GM21447 (cell line): ENCODE measurements around the gene RBKS.
"Not testable (repeated sequence)": the region's sequence is repeated elsewhere in the genome, so short reads cannot be mapped to it uniquely, and the experiment has no call there.

ENCODE experiments used
- ATAC-seq: cut with Tn5 transposase; IDR thresholded peaks from one replicate; pipeline ENCODE4 v1.9.1; 2021; ENCODE audit not compliant: unreplicated experiment

The RBKS gene

DNA sequence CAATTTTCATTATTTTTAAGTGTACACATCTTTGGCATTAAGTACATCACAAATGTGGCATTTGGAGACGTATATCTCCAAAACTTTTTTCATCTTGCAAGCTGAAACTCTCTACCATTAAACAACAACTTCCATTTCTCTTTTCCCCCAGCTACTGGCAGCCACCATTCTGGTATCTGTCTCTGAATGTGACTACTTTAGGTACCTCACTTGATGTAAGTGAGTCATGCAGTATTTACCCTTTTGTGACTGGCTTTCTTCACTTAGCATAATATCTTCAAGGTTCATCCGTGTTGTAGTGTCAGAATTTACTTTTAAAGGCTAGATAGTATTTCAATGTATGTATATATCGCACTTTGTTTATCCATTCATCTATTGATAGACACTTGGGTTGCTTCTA is 17.4 kb upstream of the RBKS start:
- ATAC-seq = no peak

DNA sequence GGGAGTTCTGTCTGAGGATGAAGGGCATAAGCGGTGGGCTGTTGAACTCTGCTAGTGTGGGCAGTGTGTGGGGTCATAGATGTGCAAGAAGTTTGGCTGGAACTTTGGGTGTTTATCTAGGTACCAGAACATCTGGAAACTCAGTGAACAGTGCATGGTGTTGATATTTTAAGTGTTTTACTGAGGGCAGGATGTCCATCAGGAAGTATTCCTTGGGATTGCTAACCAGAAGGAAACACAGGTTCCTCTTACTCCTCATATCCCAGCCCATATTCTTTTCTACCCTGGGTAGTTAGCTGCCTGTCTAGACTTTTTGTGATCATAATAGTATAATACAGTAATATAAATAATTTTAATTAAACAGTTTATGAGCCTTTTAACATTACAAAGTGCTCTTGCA is 15.9 kb upstream of the RBKS start:
- no peak for ATAC-seq

DNA sequence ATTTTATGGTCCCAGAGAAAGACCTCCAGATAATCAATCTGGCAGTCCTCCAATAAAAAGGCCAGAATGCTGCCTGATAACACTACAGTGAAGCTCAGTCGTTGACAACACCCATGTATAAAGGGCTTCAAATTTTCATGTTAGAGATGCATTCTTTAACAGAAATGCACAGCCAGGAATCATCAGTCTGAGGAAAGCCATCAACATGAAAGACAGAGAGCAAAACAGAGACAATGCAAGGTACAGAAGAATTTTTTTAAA is 14.1 kb upstream of the RBKS start:
- ATAC-seq = no peak

DNA sequence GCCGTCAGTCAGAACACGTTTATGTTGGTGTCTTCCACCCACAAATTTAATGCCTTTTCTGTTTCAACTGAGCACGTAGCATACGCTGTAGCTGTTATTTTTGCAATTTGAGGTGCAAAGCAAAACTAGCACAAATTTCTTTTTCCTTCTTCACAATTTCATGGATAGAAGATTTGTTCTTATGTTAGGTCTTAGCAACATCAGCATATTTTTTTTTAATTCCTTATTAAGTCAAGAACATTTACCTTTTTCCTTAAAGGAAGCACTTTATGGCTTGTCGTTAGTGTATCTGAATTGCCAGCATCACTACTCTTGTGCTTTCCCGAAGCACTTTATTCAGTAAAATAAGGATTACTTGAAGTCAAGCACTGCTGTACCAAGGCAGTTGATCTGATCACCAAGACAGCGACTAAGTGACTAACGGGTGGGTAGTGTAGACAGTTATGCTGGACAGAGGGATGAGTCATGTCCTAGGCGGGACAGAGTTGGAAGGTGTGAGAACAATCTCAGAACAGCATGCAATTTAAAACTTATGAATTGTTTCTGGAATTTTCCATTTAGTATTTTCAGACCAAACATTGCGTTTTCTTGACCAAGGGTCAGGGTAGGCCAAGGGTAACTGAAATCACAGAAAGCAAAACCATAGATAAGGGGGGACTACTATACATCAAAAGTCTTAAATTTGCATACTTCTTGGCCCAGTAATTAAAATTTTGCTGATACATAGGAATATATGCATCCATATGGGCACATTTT is 13.6 kb upstream of the RBKS start:
- no peak for ATAC-seq

DNA sequence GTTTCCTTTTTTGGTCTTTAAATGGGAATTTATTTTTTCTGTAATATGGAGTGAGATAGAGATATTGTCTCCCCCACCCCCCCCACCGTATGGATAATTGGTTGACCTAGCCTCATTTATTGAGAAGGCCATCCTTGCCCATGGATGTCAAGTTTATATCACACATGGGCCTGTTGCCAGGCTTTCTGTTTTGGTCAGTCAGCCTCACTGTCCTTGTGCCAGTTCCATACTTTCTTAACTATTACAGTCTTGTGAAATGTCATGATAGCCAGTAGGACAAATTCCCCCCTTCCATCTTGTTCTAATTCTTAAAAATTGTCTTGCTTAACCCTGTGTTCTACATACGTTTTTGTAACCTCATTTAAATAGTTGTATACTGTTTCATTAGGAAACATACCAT is 12.8 kb upstream of the RBKS start:
- no peak for ATAC-seq

DNA sequence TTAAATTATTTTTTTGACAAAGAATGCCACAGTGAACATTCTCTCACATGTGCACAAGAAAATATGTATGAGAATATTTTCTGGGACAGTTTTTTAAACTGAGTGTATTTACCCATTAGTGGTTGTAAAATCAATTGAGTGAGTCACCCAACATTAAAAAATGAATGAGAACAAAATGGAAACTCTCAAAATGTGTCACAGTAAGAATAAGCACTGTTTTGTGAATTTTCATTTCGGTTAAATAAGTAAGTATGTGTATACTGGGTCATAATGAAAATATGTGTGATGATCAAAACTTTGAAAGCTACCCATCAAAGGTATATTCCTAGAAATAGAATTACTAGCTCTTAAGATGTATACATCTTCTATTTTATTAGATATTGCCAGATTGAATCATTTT is 11.9 kb upstream of the RBKS start:
- no peak for ATAC-seq

DNA sequence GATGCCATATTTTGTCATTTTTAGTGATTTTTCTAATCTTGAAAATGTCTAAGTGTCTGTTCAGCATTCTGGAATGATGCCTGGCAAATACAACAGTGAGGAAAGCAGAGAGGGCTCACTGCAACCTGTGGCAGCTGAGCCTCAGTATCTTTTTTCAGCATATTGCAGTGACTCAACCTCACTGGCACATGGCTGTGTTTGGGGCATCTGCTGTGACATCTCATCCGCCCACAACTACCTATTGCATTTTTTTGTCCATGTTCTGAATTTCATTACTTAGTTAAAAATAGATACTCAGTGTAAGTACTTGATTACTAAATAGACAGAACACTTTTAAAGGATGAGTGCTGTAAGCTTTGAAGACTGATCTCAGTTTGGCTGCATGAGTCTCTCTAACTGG is 11.0 kb upstream of the RBKS start:
- ATAC-seq = no peak

DNA sequence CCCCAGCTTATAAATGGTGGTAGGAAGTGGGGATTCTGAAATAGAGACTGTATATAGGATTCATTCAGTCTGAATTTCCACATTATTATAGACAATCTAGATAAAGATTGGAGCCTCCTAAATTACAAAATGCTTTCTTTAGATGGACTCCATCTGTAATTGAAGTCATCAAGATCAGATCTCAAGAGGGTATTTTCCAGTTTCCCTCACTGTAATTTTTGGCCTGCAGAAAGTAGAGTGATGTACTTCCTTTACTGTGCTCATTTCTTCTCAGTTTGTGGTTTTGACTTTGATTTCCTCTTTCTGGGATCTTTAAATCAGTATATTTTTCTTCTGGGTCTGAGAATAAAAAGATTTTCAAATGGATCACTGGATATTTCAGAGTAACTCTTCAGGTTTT is 7.5 kb upstream of the RBKS start:
- ATAC-seq = no peak

DNA sequence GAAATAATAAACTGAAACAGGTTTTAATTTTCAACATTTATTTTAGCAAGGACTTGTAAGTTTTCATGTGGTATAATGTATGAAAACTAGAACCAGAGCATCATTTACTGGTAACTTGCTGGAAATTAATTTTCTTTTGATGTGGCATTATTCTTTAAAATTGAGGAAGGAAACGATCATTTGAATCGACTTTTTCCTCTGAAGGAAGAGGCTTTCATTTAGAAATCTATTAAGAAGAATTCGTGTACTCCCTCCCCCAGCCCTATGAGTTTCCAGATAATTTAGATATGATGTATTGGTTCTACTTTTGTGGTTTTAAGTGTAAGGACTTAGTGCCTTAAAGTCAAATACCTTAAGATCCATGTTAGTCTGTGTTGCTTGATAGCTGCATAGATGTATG is 2.8 kb upstream of the RBKS start:
- ATAC-seq = no peak

DNA sequence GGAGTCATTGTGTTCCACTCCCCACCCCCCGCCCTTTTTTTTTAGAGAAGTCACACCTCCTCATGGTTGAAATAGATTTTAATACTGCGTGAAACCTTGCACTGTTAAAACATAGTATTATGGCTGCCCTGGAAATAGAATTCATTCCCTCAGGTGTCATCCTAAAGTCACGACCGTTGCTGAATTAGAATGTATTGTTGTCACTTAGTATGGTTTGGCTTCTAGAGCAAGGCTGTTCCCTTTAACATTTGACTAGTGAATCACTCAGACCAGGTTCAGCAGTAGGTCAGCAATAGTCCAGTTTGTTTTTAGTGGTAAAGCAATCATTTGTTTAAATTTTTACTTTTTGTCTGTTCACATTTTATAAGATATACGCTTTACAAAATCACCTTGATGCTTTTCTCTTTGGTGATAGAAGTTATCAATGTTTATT is 1.5 kb upstream of the RBKS start:
- no peak for ATAC-seq

DNA sequence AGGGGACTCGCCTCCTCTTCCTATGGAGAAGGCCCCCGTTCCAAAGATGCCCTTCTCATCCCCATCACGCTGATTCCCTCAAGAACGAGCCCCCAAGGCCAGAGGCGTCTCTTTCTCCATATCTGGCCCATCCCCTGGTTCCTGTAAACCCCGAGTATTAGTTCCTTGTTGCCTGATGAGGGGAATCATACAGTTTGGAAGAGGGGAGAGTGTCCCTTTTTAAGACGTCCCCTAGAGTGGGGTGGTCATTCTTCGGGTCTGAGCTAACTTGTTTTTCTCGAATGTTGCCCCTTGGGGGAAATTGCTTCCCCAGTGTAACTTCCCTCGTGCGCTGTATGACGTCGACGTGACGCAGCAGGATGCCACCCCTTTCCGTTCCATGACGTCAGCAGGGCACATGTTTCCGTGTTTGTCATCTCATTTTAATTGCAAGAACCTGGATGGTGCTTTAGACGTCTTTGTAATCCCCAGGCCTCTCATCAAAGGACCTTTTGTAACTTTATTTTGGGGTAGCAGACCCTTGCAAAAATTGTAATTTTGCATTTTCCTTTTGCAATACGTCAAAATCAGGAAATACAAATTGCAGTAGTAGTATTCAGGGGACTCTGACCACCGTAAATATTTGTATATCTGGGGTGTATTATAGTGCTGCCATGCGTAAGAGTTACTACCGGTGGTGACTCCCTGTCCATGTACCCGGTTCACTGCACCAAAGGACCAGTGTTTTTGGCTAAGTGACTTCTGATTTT is 911 bp upstream of the RBKS start:
- ATAC-seq = peak; percentile 17

DNA sequence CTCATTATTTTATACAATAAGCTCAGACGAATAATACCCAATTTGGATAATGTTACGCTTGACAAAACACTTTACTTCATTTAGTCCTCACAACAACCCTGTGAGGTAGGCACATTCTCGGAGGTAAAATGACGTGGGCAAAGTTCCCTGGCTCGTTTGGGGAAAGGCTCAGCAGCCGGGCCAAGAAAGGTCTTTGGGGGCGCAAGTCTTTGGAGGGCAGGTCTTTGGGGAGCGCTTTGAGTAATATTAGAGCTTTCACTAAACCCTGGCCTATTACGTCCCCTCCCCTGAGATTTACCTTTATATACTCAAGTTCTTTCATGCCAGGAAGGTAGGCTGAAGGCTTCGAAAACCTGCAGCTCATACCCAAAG is 427 bp downstream of the RBKS start:
- ATAC-seq = peak; percentile 5

DNA sequence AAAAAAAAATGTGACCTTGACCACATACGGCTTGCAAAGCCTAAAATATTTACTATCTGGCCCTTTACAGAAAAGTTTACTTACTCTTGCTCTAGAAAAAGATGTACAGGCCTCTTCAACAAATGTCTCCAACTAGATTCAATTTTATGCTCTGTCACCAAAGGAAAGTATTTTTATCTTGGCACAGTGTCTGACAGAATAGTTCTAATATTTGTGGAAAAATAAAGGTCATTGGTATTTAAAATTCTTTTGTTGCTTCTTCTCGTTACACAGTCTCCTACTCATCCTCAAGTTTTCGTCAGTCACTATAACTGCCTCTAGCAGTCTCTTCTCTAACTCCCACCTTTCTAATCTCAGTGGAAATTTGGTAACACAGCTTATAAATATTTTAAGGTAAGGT is 1.4 kb downstream of the RBKS start:
- ATAC-seq = no peak

DNA sequence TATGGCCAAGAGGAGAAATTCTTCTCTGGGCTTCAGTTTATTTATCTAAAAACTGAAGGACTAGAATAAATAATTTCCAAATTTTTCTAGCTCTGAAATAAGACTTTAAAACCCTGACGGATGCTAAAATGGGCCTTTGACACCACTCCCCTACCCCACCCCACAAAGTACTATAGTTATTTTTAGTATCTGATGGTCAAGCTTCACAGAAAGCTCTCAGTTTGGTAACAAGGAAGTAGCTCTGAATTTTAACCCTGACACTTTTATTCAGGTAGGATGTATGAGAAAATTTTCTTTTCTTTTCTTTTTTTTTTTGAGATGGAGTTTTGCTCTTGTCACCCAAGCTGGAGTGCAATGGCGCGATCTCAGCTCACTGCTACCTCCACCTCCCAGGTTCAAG is 2.4 kb downstream of the RBKS start:
- ATAC-seq = no peak

DNA sequence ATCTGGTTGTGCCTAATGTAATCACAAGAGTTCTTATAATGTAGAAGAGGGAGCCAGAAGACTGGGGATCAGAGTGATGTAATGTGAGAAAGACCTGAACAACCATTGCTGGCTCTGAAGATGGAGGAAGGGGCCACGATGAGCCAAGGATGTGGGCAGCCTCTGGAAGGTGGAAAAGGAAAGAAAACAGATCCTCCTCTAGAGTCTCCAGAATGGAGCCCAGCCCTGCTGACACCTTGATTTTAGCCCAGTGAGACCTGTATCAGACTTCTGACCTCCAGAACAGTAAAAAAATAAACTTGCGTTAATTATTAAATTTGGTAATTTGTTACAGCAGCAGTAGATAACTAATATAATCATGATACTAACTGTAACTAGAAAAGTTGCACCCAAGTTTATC is 3.1 kb downstream of the RBKS start:
- ATAC-seq = no peak

DNA sequence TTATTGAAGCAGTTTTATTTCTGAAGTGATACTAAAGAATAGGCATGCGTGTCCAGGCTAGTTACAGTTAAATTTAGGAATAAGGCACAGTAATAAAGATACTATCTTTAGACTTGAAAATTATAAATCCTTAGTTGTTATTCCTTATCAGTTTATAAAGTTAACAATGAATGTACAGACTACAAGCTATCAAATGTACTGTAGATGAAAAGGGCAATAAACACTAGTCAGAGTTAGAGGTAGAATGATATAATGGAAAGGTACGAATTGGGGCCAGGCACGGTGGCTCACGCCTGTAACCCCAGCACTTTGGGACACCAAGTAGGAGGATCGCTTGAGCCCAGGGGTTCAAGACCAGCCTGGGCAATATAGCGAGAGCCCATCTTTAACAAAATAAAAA is 3.9 kb downstream of the RBKS start:
- ATAC-seq = no peak

DNA sequence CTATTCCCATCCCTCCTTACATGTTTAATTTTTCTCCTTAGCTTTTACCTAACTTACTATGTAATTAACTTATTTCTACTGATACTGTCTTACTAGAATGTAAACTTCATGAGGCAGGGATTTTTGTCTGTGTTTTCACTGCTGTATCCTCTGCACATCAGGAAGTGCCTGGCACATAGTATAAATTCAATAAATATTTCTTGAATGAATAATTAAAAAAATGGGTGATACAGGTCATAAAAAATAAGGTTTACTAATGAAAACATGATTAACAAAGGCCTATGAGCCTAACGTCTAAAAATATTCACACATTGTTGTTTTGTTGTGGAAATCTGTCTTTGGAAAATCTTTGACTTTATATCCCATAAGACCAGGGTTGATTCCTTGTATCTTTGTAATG is 4.5 kb downstream of the RBKS start:
- ATAC-seq = no peak

DNA sequence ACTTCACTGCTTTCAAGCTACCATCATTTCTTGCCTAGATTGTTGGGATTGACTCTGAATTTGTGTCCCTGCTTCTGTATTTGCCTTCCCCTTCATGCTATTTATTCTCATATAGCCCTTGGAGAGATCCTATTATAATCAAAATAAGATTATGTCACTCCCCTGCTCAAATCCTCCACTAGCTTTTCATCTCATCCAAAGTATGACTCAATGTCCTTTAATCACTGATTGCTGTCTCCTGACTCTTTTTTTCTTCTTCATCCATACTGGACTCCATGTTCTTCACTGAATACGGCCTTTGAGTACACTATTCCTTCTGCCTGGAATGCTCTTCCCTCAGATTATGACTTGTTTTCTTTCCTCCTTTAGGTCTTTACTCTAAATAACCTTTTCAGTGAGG is 5.0 kb downstream of the RBKS start:
- ATAC-seq = no peak

DNA sequence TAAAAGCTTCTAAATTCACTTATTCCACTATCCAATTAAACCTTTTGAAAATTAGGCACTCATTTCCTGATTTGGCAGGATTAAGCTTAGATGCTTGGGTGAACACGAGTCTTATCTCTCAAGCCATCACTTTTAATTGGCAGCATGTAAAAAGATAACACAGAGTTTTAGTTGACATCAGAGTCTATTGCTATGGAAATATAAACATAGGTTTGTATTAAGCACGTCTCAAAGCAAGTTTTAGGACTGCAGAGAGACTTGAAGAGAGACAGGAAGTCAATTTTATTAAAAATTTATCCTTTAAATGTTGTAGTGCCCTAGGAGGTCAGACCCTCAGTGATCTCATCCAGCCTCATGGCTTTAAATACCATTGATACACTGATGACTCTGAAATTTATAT is 5.6 kb downstream of the RBKS start:
- no peak for ATAC-seq

DNA sequence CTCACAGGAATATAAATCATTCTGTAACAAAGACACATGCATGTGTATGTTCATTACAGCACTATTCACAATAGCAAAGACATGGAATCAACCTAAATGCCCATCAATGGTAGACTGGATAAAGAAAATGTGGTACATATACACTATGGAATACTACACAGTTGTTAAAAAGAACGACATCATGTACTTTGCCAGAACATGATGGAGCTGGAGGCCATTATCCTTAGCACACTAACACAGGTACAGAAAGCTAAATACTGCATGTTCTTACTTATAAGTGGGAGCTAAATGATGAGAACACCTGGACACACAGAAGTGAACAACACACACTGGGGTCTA is 7.6 kb downstream of the RBKS start:
- ATAC-seq = not testable (repeated sequence)

DNA sequence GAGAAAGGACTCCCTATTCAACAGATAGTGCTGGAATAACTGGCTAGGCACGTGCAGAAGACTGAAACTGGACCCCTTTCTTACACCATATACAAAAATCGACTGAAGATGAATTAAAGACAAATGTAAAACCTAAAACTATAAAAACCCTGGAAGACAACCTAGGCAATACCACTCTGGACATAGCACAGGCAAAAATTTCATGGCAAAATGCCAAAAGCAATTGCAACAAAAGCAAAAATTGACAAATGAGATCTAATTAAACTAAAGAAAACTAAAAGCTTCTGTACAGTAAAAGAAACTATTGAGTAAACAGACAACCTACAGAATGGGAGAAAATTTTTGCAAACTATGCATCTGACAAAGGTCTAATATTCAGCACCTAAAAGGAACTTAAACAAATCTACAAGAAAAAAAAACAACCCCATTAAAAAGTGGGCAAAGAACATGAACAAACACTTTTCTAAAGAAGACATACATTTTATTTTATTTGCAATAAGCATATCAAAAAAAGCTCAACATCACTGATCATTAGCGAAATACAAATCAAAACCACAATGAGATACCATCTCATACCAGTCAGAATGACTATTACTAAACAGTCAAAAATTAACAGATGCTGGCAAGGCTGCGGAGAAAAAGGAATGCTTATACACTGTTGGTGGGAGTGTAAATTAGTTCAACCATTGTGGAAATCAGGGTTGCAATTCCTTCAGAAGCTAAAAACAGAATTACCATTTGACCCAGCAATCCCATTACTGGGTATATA is 8.2 kb downstream of the RBKS start:
- not testable (repeated sequence) for ATAC-seq

DNA sequence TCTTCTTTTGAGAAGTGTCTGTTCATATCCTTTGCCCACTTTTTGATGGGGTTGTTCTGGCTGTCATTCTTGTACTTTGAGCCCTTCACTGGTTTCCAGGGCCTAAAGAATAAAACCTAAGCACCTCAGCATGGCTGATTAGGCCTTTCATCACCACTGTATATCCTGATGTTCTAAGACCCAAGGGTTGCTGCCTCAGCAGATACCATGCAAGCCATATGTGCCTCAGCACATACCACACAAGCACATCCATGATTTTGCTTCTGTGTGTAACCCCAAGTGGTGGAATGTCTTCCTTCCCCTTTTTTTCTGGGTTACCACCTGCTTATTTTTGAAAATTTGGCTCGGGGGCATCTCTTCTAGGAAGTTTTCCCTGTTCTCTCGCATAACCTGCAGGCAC is 11.4 kb downstream of the RBKS start:
- ATAC-seq = no peak
